ENCODE data around the gene AGPAT3.

GRCh38 chr21:43829575-43830119, 35.4 kb upstream of the AGPAT3 start:
- no peak for TF ChIP-seq EZH2phosphoT487 (IDR thresholded peaks at IDR 0.05; ENCODE audit: borderline replicate concordance, low read length)
- peak; percentile 11 for TF ChIP-seq CTCF (IDR thresholded peaks at IDR 0.05; ENCODE audit: low read depth, low read length, poor library complexity, severe bottlenecking)
